Mesenchymal stem cell (in vitro differentiated cells and primary cell): ENCODE measurements around the gene SKA3.
A peak's percentile ranks its signal among the peaks of the same experiment; 100 is the strongest.
"Not testable (repeated sequence)": the region's sequence is repeated elsewhere in the genome, so short reads cannot be mapped to it uniquely, and the experiment has no call there.

ENCODE experiments used
- DNase-seq: peaks from one replicate; pipeline ENCODE4 v3.0.0-alpha.2; 2013
- H2AFZ ChIP-seq: one replicate; pipeline ENCODE4 v1.6.1; 2013; ENCODE audit warnings: low read depth, mild to moderate bottlenecking, control low read depth, inconsistent platforms, low read length, moderate library complexity
- H2AK5ac ChIP-seq: 2 replicates; pipeline ENCODE4 v1.6.1; 2013; ENCODE audit warnings: low read length, moderate library complexity, mild to moderate bottlenecking, inconsistent platforms; ENCODE audit not compliant: severe bottlenecking
- H2BK120ac ChIP-seq: one replicate; pipeline ENCODE4 v1.6.1; 2013; ENCODE audit warnings: low read depth, mild to moderate bottlenecking, inconsistent platforms, low read length, moderate library complexity
- H2BK12ac ChIP-seq, 2 experiments: one replicate each; pipeline ENCODE4 v1.6.1; 2013; ENCODE audit warnings: inconsistent platforms in 2 of 2, low read length in 2 of 2, mild to moderate bottlenecking in 2 of 2, moderate library complexity in 2 of 2, control low read depth in 1 of 2
- H2BK15ac ChIP-seq: one replicate; pipeline ENCODE4 v1.6.1; 2013; ENCODE audit warnings: mild to moderate bottlenecking, low read depth, inconsistent platforms; ENCODE audit not compliant: poor library complexity, severe bottlenecking
- H2BK5ac ChIP-seq: 2 replicates; pipeline ENCODE4 v1.6.1; 2013; ENCODE audit warnings: low read depth, mild to moderate bottlenecking, low read length, control low read depth, inconsistent platforms; ENCODE audit not compliant: poor library complexity, severe bottlenecking
- H3K14ac ChIP-seq, 2 experiments: one replicate each; pipeline ENCODE4 v1.6.1; 2013; ENCODE audit warnings: inconsistent platforms in 2 of 2, low read length in 2 of 2, control low read depth in 1 of 2, mild to moderate bottlenecking in 1 of 2, moderate library complexity in 1 of 2
- H3K18ac ChIP-seq, 2 experiments: one replicate each; pipeline ENCODE4 v1.6.1; 2013; ENCODE audit warnings: inconsistent platforms in 2 of 2, low read length in 2 of 2, control low read depth in 1 of 2, low read depth in 1 of 2, mild to moderate bottlenecking in 1 of 2
- H3K23ac ChIP-seq, 2 experiments: one replicate each; pipeline ENCODE4 v1.6.1; 2013; ENCODE audit warnings: inconsistent platforms in 2 of 2, low read length in 2 of 2, mild to moderate bottlenecking in 2 of 2, moderate library complexity in 2 of 2, control low read depth in 1 of 2
- H3K27ac ChIP-seq: 2 replicates; pipeline ENCODE4 v1.5.1; 2013; ENCODE audit warnings: mild to moderate bottlenecking, moderate library complexity, low read length, control low read depth, inconsistent platforms; ENCODE audit not compliant: poor library complexity, severe bottlenecking
- H3K27me3 ChIP-seq, 2 experiments: 2 replicates each; pipeline versions ENCODE4 v1.6.1 to v1.7.0; 2013; ENCODE audit warnings: low read length in 2 of 2, mild to moderate bottlenecking in 2 of 2, moderate library complexity in 2 of 2, control low read depth in 1 of 2, inconsistent platforms in 1 of 2; ENCODE audit not compliant: control insufficient read depth in 1 of 2, insufficient read depth in 1 of 2
- H3K36me3 ChIP-seq, 2 experiments: 2 replicates each; pipeline versions ENCODE4 v1.6.1 to v1.7.0; 2013; ENCODE audit warnings: low read length in 2 of 2, control low read depth in 1 of 2, inconsistent platforms in 1 of 2, low read depth in 1 of 2, mild to moderate bottlenecking in 1 of 2; ENCODE audit not compliant: insufficient read depth in 2 of 2, control insufficient read depth in 1 of 2
- H3K4ac ChIP-seq, 2 experiments: one replicate each; pipeline ENCODE4 v1.6.1; 2013; ENCODE audit warnings: inconsistent platforms in 2 of 2, low read length in 2 of 2, mild to moderate bottlenecking in 2 of 2, moderate library complexity in 2 of 2, control low read depth in 1 of 2, low read depth in 1 of 2
- H3K4me1 ChIP-seq: 2 replicates; pipeline ENCODE4 v1.6.1; 2013; ENCODE audit warnings: low read depth, low read length, control low read depth; ENCODE audit not compliant: control insufficient read depth, insufficient read depth
- H3K4me2 ChIP-seq: 2 replicates; pipeline ENCODE4 v1.6.1; 2013; ENCODE audit warnings: low read length, mild to moderate bottlenecking, inconsistent platforms; ENCODE audit not compliant: poor library complexity, severe bottlenecking
- H3K4me3 ChIP-seq, 2 experiments: 2 replicates each; pipeline versions ENCODE4 v1.5.1 to v1.7.0; 2013; ENCODE audit warnings: low read length in 2 of 2, mild to moderate bottlenecking in 2 of 2, control low read depth in 1 of 2, low read depth in 1 of 2; ENCODE audit not compliant: insufficient read depth in 1 of 2
- H3K79me1 ChIP-seq: replicated peaks from 2 replicates; pipeline ENCODE4 v1.6.1; 2013; ENCODE audit warnings: mild to moderate bottlenecking, control low read depth, low read length, inconsistent platforms; ENCODE audit not compliant: poor library complexity, severe bottlenecking
- H3K9ac ChIP-seq: 2 replicates; pipeline ENCODE4 v1.7.0; 2013; ENCODE audit warnings: mild to moderate bottlenecking, low read length, moderate library complexity
- H3K9me3 ChIP-seq: 2 replicates; pipeline ENCODE4 v1.7.0; 2013; ENCODE audit warnings: mild to moderate bottlenecking, low read length; ENCODE audit not compliant: control insufficient read depth
- H4K8ac ChIP-seq: one replicate; pipeline ENCODE4 v1.6.1; 2013; ENCODE audit warnings: inconsistent platforms, mild to moderate bottlenecking, low read length, moderate library complexity
- H4K91ac ChIP-seq: one replicate; pipeline ENCODE4 v1.6.1; 2013; ENCODE audit warnings: mild to moderate bottlenecking, low read length, inconsistent platforms
- WGBS: methylation state at CpG from one replicate; pipeline ENCODE4 v1.1.7; 2013; ENCODE audit warnings: mixed read lengths; 5-methylcytosine and 5-hydroxymethylcytosine counted together

The SKA3 gene

GRCh38 chr13:21212138-21212775 is 35.9 kb upstream of the SKA3 start:
- Histone ChIP-seq H2BK12ac (no peak overlapping the region), H3K4ac (no peak overlapping the region), H3K27ac (no peak overlapping the region), H4K8ac (no peak overlapping the region), H3K27me3 (peaks cover 10 to 23% of the 10 kb centered on the region in 2 experiments), H2BK15ac (no peak overlapping the region), H3K36me3 (no peaks in the 10 kb centered on the region), H3K4me2 (no peak overlapping the region), H3K4me3 (no peak overlapping the region), H2AFZ (no peak overlapping the region), H3K18ac (no peak overlapping the region), H3K4me1 (no peaks in the 10 kb centered on the region), H3K14ac (no peak overlapping the region), H3K79me1 (no peaks in the 10 kb centered on the region), H3K9me3 (no peaks in the 10 kb centered on the region), H2BK120ac (no peak overlapping the region), H2AK5ac (no peak overlapping the region), H4K91ac (no peak overlapping the region), H3K23ac (no peak overlapping the region), H3K9ac (no peak overlapping the region), H2BK5ac (no peak overlapping the region)
- no peak for DNase-seq
- WGBS: 79% methylated on average over 7 of the region's 7 CpGs

- Histone ChIP-seq H2AK5ac (no peak overlapping the region), H3K14ac (peak overlapping the region in 1 of 2 experiments; percentile 20), H3K27ac (no peak overlapping the region), H2AFZ (no peak overlapping the region), H2BK120ac (no peak overlapping the region), H3K9ac (no peak overlapping the region), H3K27me3 (peaks cover 10 to 15% of the 10 kb centered on the region in 2 experiments), H3K79me1 (no peaks in the 10 kb centered on the region), H2BK12ac (no peak overlapping the region), H3K9me3 (no peaks in the 10 kb centered on the region), H3K4me1 (no peaks in the 10 kb centered on the region), H3K36me3 (no peaks in the 10 kb centered on the region), H4K91ac (no peak overlapping the region), H3K23ac (no peak overlapping the region), H3K4ac (no peak overlapping the region), H2BK5ac (no peak overlapping the region), H2BK15ac (no peak overlapping the region), H3K18ac (no peak overlapping the region), H3K4me3 (no peak overlapping the region), H4K8ac (no peak overlapping the region), H3K4me2 (no peak overlapping the region)
- peak; percentile 22 for DNase-seq
- WGBS: 90% methylated on average over 3 of the region's 3 CpGs
Observed at GRCh38 chr13:21208652-21209154, 32.4 kb upstream of the SKA3 start.

- H4K91ac ChIP-seq: no peak overlapping the region
- no peak overlapping the region for H4K8ac ChIP-seq
- DNase-seq: peak; percentile 38
- H3K9me3 ChIP-seq: no peaks in the 10 kb centered on the region
- H3K4ac ChIP-seq: no peak overlapping the region
- no peak overlapping the region for H2BK5ac ChIP-seq
- 70% methylated on average over 2 of the region's 3 CpGs for WGBS
- H2BK12ac ChIP-seq: peak overlapping the region in 1 of 2 experiments; percentile 48
- H3K9ac ChIP-seq: no peak overlapping the region
- H3K4me3 ChIP-seq: no peak overlapping the region
- H3K4me2 ChIP-seq: no peak overlapping the region
- H3K23ac ChIP-seq: no peak overlapping the region
- no peak overlapping the region for H3K27ac ChIP-seq
- H3K4me1 ChIP-seq: no peaks in the 10 kb centered on the region
- H3K36me3 ChIP-seq: no peaks in the 10 kb centered on the region
- no peaks in the 10 kb centered on the region for H3K79me1 ChIP-seq
- H2AFZ ChIP-seq: no peak overlapping the region
- peak overlapping the region in 1 of 2 experiments; percentile 92 for H3K14ac ChIP-seq
- H2BK15ac ChIP-seq: no peak overlapping the region
- peaks cover 0 to 3% of the 10 kb centered on the region in 2 experiments for H3K27me3 ChIP-seq
- H2BK120ac ChIP-seq: no peak overlapping the region
- no peak overlapping the region for H2AK5ac ChIP-seq
- peak overlapping the region in 1 of 2 experiments; percentile 81 for H3K18ac ChIP-seq
Observed at GRCh38 chr13:21202767-21203531, 26.6 kb upstream of the SKA3 start.

- not testable (repeated sequence) for H2BK120ac ChIP-seq, H3K79me1 ChIP-seq, H3K18ac ChIP-seq, H2AFZ ChIP-seq, H3K9ac ChIP-seq, DNase-seq, H2AK5ac ChIP-seq, H4K8ac ChIP-seq, H3K36me3 ChIP-seq, H3K23ac ChIP-seq, H3K4me2 ChIP-seq, H3K27me3 ChIP-seq, H3K14ac ChIP-seq, H2BK5ac ChIP-seq, H3K4me1 ChIP-seq, H3K4me3 ChIP-seq, H2BK12ac ChIP-seq, H3K9me3 ChIP-seq, H3K4ac ChIP-seq, H4K91ac ChIP-seq, H2BK15ac ChIP-seq, H3K27ac ChIP-seq
Observed at GRCh38 chr13:21201456-21202190, 25.3 kb upstream of the SKA3 start.
